ENCODE measurements around the gene TFDP1.

TFDP1 gene

DNA sequence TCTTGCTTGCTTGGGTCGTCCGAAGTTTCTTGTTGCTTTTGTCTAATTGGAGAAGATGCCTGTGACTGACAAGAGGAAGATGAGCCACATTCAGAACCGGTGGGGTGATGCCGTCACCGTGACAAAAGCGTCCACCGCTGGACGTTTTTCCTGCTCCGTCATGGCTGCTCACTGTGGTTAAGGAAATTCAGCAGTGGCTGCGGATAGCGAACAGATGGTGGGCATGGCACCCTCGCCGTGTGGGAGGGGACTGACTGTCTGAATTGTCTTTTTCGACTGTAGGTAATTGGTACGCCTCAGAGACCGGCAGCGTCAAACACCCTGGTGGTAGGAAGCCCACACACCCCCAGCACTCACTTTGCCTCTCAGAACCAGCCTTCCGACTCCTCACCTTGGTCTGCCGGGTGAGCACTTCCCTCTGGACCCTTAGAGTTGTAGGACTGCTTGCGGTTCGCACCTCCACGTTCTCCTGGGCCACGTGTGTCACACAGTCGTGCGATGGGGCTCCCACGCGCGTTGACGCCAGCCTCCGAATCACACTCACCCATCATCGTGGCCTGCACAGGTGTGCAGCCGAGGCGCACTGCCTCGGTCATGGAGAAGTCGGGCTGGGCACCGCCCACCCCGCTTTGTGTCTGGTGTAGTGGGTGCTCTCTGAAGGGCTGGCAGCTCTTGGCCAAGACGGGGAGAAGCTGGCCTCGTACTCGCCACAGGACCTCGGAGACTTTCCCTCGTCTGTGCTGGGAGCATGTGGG, 47.0 kb downstream of the TFDP1 start:
- Histone ChIP-seq H3K9ac (ENCODE audit: low read length) (no peak overlapping the region), H3K27me3 (ENCODE audit: control insufficient read depth, insufficient read depth, low read length) (no peaks in the 10 kb centered on the region), H3K27ac (ENCODE audit: low read depth, low read length) (no peak overlapping the region), H3K4me3 (ENCODE audit: low read length) (no peak overlapping the region), H3K36me3 (ENCODE audit: control insufficient read depth, insufficient read depth, low read length) (peaks cover 41% of the 10 kb centered on the region), H3K4me1 (ENCODE audit: control insufficient read depth, insufficient read depth, low read length) (no peaks in the 10 kb centered on the region)

GRCh38 chr13:113632706-113633484, 48.3 kb downstream of the TFDP1 start:
- H3K4me1 ChIP-seq (ENCODE audit: control insufficient read depth, insufficient read depth, low read length), result no peaks in the 10 kb centered on the region
- H3K9ac ChIP-seq (ENCODE audit: low read length), result no peak overlapping the region
- H3K4me3 ChIP-seq (ENCODE audit: low read length), result no peak overlapping the region
- peaks cover 41% of the 10 kb centered on the region for H3K36me3 ChIP-seq (ENCODE audit: control insufficient read depth, insufficient read depth, low read length)
- H3K27ac ChIP-seq (ENCODE audit: low read depth, low read length), result no peak overlapping the region
- H3K27me3 ChIP-seq (ENCODE audit: control insufficient read depth, insufficient read depth, low read length), result no peaks in the 10 kb centered on the region

- Histone ChIP-seq H3K4me3 (ENCODE audit: low read length) (no peak overlapping the region), H3K27ac (ENCODE audit: low read depth, low read length) (no peak overlapping the region), H3K36me3 (ENCODE audit: control insufficient read depth, insufficient read depth, low read length) (peaks cover 45% of the 10 kb centered on the region)
Observed at GRCh38 chr13:113633485-113633873, 48.9 kb downstream of the TFDP1 start.

GRCh38 chr13:113634279-113635047, 49.9 kb downstream of the TFDP1 start:
- Histone ChIP-seq H3K4me1 (ENCODE audit: control insufficient read depth, insufficient read depth, low read length) (no peaks in the 10 kb centered on the region), H3K9ac (ENCODE audit: low read length) (no peak overlapping the region), H3K4me3 (ENCODE audit: low read length) (no peak overlapping the region), H3K27me3 (ENCODE audit: control insufficient read depth, insufficient read depth, low read length) (no peaks in the 10 kb centered on the region), H3K36me3 (ENCODE audit: control insufficient read depth, insufficient read depth, low read length) (peaks cover 45% of the 10 kb centered on the region), H3K27ac (ENCODE audit: low read depth, low read length) (no peak overlapping the region)

More at GRCh38 chr13:113633485-113633873, 48.9 kb downstream of the TFDP1 start:
- Histone ChIP-seq H3K9ac (ENCODE audit: low read length) (no peak overlapping the region), H3K27me3 (ENCODE audit: control insufficient read depth, insufficient read depth, low read length) (no peaks in the 10 kb centered on the region), H3K4me1 (ENCODE audit: control insufficient read depth, insufficient read depth, low read length) (no peaks in the 10 kb centered on the region)

DNA sequence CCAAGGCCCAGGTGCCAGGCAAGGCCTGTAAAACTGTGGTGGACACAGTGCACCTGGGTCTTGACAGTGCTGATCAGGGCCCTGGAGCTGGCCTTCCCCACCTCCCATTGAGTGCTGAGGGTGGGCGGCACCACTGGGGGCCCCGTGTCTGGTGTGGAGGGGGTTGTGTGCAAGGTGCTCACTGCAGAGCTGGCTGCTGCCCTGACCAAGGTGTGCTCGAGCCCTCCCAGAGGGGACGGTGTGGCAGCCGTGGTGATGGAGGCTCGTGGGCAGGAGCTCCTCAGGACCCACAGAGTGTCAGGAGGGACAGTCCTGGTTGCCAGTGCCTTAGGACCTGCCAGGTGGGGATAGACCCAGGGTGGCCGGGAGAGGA, 50.5 kb downstream of the TFDP1 start:
- Histone ChIP-seq H3K4me3 (ENCODE audit: low read length) (no peak overlapping the region), H3K27me3 (ENCODE audit: control insufficient read depth, insufficient read depth, low read length) (no peaks in the 10 kb centered on the region), H3K4me1 (ENCODE audit: control insufficient read depth, insufficient read depth, low read length) (no peaks in the 10 kb centered on the region), H3K36me3 (ENCODE audit: control insufficient read depth, insufficient read depth, low read length) (peaks cover 45% of the 10 kb centered on the region), H3K27ac (ENCODE audit: low read depth, low read length) (no peak overlapping the region), H3K9ac (ENCODE audit: low read length) (no peak overlapping the region)

- H3K4me1 ChIP-seq (ENCODE audit: control insufficient read depth, insufficient read depth, low read length), result no peaks in the 10 kb centered on the region
- H3K9ac ChIP-seq (ENCODE audit: low read length), result no peak overlapping the region
- no peak overlapping the region for H3K4me3 ChIP-seq (ENCODE audit: low read length)
- no peaks in the 10 kb centered on the region for H3K27me3 ChIP-seq (ENCODE audit: control insufficient read depth, insufficient read depth, low read length)
- peaks cover 45% of the 10 kb centered on the region for H3K36me3 ChIP-seq (ENCODE audit: control insufficient read depth, insufficient read depth, low read length)
- no peak overlapping the region for H3K27ac ChIP-seq (ENCODE audit: low read depth, low read length)
Observed at GRCh38 chr13:113635709-113636108, 51.2 kb downstream of the TFDP1 start.

- Histone ChIP-seq H3K4me1 (ENCODE audit: control insufficient read depth, insufficient read depth, low read length) (no peaks in the 10 kb centered on the region), H3K27me3 (ENCODE audit: control insufficient read depth, insufficient read depth, low read length) (no peaks in the 10 kb centered on the region), H3K9ac (ENCODE audit: low read length) (no peak overlapping the region), H3K4me3 (ENCODE audit: low read length) (no peak overlapping the region), H3K36me3 (ENCODE audit: control insufficient read depth, insufficient read depth, low read length) (peaks cover 43% of the 10 kb centered on the region), H3K27ac (ENCODE audit: low read depth, low read length) (no peak overlapping the region)
Observed at GRCh38 chr13:113636266-113636963, 51.9 kb downstream of the TFDP1 start.

- no peak overlapping the region for H3K4me3 ChIP-seq (ENCODE audit: low read length)
- H3K4me1 ChIP-seq (ENCODE audit: control insufficient read depth, insufficient read depth, low read length), result no peaks in the 10 kb centered on the region
- H3K27me3 ChIP-seq (ENCODE audit: control insufficient read depth, insufficient read depth, low read length), result no peaks in the 10 kb centered on the region
- H3K9ac ChIP-seq (ENCODE audit: low read length), result no peak overlapping the region
- no peak overlapping the region for H3K27ac ChIP-seq (ENCODE audit: low read depth, low read length)
- peaks cover 35% of the 10 kb centered on the region for H3K36me3 ChIP-seq (ENCODE audit: control insufficient read depth, insufficient read depth, low read length)
Observed at GRCh38 chr13:113637262-113638160, 53.0 kb downstream of the TFDP1 start.

- H3K4me3 ChIP-seq (ENCODE audit: low read length), result no peak overlapping the region
- no peak overlapping the region for H3K9ac ChIP-seq (ENCODE audit: low read length)
- peaks cover 35% of the 10 kb centered on the region for H3K36me3 ChIP-seq (ENCODE audit: control insufficient read depth, insufficient read depth, low read length)
- H3K27me3 ChIP-seq (ENCODE audit: control insufficient read depth, insufficient read depth, low read length), result no peaks in the 10 kb centered on the region
- no peak overlapping the region for H3K27ac ChIP-seq (ENCODE audit: low read depth, low read length)
- no peaks in the 10 kb centered on the region for H3K4me1 ChIP-seq (ENCODE audit: control insufficient read depth, insufficient read depth, low read length)
Observed at GRCh38 chr13:113638173-113638746, 53.7 kb downstream of the TFDP1 start.

- Histone ChIP-seq H3K9ac (ENCODE audit: low read length) (no peak overlapping the region), H3K36me3 (ENCODE audit: control insufficient read depth, insufficient read depth, low read length) (peaks cover 30% of the 10 kb centered on the region), H3K4me1 (ENCODE audit: control insufficient read depth, insufficient read depth, low read length) (no peaks in the 10 kb centered on the region), H3K27me3 (ENCODE audit: control insufficient read depth, insufficient read depth, low read length) (no peaks in the 10 kb centered on the region), H3K4me3 (ENCODE audit: low read length) (no peak overlapping the region), H3K27ac (ENCODE audit: low read depth, low read length) (no peak overlapping the region)
Observed at GRCh38 chr13:113638806-113639205, 54.3 kb downstream of the TFDP1 start.

- Histone ChIP-seq H3K9ac (ENCODE audit: low read length) (no peak overlapping the region), H3K27me3 (ENCODE audit: control insufficient read depth, insufficient read depth, low read length) (no peaks in the 10 kb centered on the region), H3K27ac (ENCODE audit: low read depth, low read length) (no peak overlapping the region), H3K4me3 (ENCODE audit: low read length) (no peak overlapping the region), H3K36me3 (ENCODE audit: control insufficient read depth, insufficient read depth, low read length) (peaks cover 24% of the 10 kb centered on the region), H3K4me1 (ENCODE audit: control insufficient read depth, insufficient read depth, low read length) (no peaks in the 10 kb centered on the region)
Observed at GRCh38 chr13:113639616-113640262, 55.2 kb downstream of the TFDP1 start.
